LNCAP (cell line): ENCODE data around the gene MMP17.

Experiments
- CTCF ChIP-seq: fragments of 450-650 bp; IDR thresholded peaks from 2 replicates; pipeline ENCODE4 v1.5.1; 2017; ENCODE audit warnings: mild to moderate bottlenecking

Gene MMP17

GRCh38 chr12:131897276-131897675 lies 69.1 kb downstream of the MMP17 start:
- TF ChIP-seq CTCF, result no peak

GRCh38 chr12:131897875-131898274 lies 69.7 kb downstream of the MMP17 start:
- TF ChIP-seq CTCF, result no peak

GRCh38 chr12:131900397-131900796 lies 72.2 kb downstream of the MMP17 start:
- TF ChIP-seq CTCF, result no peak
